MM.1S (cell line): ENCODE data around the gene GATAD2B.
A peak's percentile ranks its signal among the peaks of the same experiment; 100 is the strongest.
"Not testable (repeated sequence)": the region's sequence is repeated elsewhere in the genome, so short reads cannot be mapped to it uniquely, and the experiment has no call there.

Source experiments
- DNase-seq: peaks from one replicate; pipeline ENCODE4 v3.0.0-alpha.2; 2015
- H2AFZ ChIP-seq: fragments of 300-600 bp; sonication (generic); 2 replicates; pipeline ENCODE4 v1.6.0; 2016; ENCODE audit warnings: antibody characterized with exemption, low read length
- H3F3A ChIP-seq: fragments of 300-600 bp; sonication (generic); 2 replicates; pipeline ENCODE4 v1.6.1; 2016; ENCODE audit warnings: mild to moderate bottlenecking, antibody characterized with exemption, low read length, moderate library complexity, mixed read lengths; ENCODE audit not compliant: insufficient read depth
- H3K27ac ChIP-seq: fragments of 300-600 bp; sonication (generic); 2 replicates; pipeline ENCODE4 v1.5.1; 2016; ENCODE audit warnings: mild to moderate bottlenecking, low read length
- H3K27me3 ChIP-seq: fragments of 300-600 bp; sonication (generic); replicated peaks from 2 replicates; pipeline ENCODE4 v1.6.0; 2016; ENCODE audit warnings: low read length; ENCODE audit not compliant: insufficient read depth
- H3K36me3 ChIP-seq: fragments of 300-600 bp; sonication (generic); replicated peaks from 2 replicates; pipeline ENCODE4 v1.6.1; 2016; ENCODE audit warnings: mild to moderate bottlenecking, low read length, mixed read lengths; ENCODE audit not compliant: insufficient read depth
- H3K4me1 ChIP-seq: fragments of 300-600 bp; sonication (generic); 2 replicates; pipeline ENCODE4 v1.6.1; 2016; ENCODE audit warnings: low read length, mixed read lengths
- H3K4me2 ChIP-seq: fragments of 300-600 bp; sonication (generic); 2 replicates; pipeline ENCODE4 v1.6.0; 2016; ENCODE audit warnings: low read depth, low read length
- H3K4me3 ChIP-seq: fragments of 300-600 bp; sonication (generic); 2 replicates; pipeline ENCODE4 v1.5.1; 2016; ENCODE audit warnings: low read length, mixed read lengths
- H3K79me2 ChIP-seq: fragments of 300-600 bp; sonication (generic); 2 replicates; pipeline ENCODE4 v1.6.1; 2016; ENCODE audit warnings: mixed run types, low read length, mixed read lengths
- H3K9ac ChIP-seq: fragments of 300-600 bp; sonication (generic); 2 replicates; pipeline ENCODE4 v1.6.1; 2016; ENCODE audit warnings: low read length, mixed read lengths
- H3K9me2 ChIP-seq: fragments of 300-600 bp; sonication (generic); replicated peaks from 2 replicates; pipeline ENCODE4 v1.6.1; 2016; ENCODE audit warnings: mild to moderate bottlenecking, low read length, mixed read lengths; ENCODE audit not compliant: insufficient read depth
- H3K9me3 ChIP-seq: fragments of 300-600 bp; sonication (generic); replicated peaks from 2 replicates; pipeline ENCODE4 v1.6.1; 2016; ENCODE audit warnings: mild to moderate bottlenecking, low read length, mixed read lengths; ENCODE audit not compliant: insufficient read depth
- H4K20me1 ChIP-seq: fragments of 300-600 bp; sonication (generic); 2 replicates; pipeline ENCODE4 v1.6.1; 2016; ENCODE audit warnings: mild to moderate bottlenecking, low read length, moderate library complexity, mixed read lengths; ENCODE audit not compliant: insufficient read depth
- CTCF ChIP-seq: fragments of 300-600 bp; sonication (generic); IDR thresholded peaks from 2 replicates; pipeline ENCODE4 v1.5.1; 2016; ENCODE audit warnings: antibody characterized with exemption, low read length, mixed read lengths
- EZH2 ChIP-seq: fragments of 300-600 bp; sonication (generic); optimal IDR thresholded peaks from 2 replicates; pipeline ENCODE3; 2017; ENCODE audit warnings: low read depth, mild to moderate bottlenecking, antibody characterized with exemption, low read length, mixed read lengths
- EZH2phosphoT487 ChIP-seq: fragments of 300-600 bp; sonication (generic); IDR thresholded peaks from 2 replicates; pipeline ENCODE4 v1.6.1; 2018; ENCODE audit warnings: antibody characterized with exemption, low read length

The GATAD2B gene

GRCh38 chr1:153848805-153849204 lies 74.0 kb downstream of the GATAD2B start:
- peak overlapping the region; percentile 67; the same call in 1 of the 2 replicates for H3K27ac ChIP-seq
- DNase-seq: no peak
- TF ChIP-seq EZH2phosphoT487 (no peak), CTCF (no peak), EZH2 (no peak)
- peaks cover 21% of the 10 kb centered on the region for H3F3A ChIP-seq
- no peaks in the 10 kb centered on the region for H3K9me2 ChIP-seq
- no peaks in the 10 kb centered on the region for H3K27me3 ChIP-seq
- peak overlapping the region; percentile 31; the same call in 1 of the 2 replicates for H3K4me2 ChIP-seq
- 0 out of 2 replicates have a peak, but pooled peaks cover 4% of the 10 kb centered on the region for H4K20me1 ChIP-seq
- H3K9me3 ChIP-seq: no peaks in the 10 kb centered on the region
- H3K36me3 ChIP-seq: no peaks in the 10 kb centered on the region
- no peak overlapping the region for H3K4me3 ChIP-seq
- H3K4me1 ChIP-seq: peaks cover 25% of the 10 kb centered on the region
- H2AFZ ChIP-seq: no peak overlapping the region
- H3K9ac ChIP-seq: no peak overlapping the region
- peaks cover 73% of the 10 kb centered on the region for H3K79me2 ChIP-seq

GRCh38 chr1:153845158-153845557 lies 77.6 kb downstream of the GATAD2B start:
- TF ChIP-seq CTCF (no peak), EZH2 (no peak), EZH2phosphoT487 (no peak)
- no peak for DNase-seq
- H3K4me1 ChIP-seq: peaks cover 44% of the 10 kb centered on the region
- H3K9ac ChIP-seq: no peak overlapping the region
- H3K4me3 ChIP-seq: no peak overlapping the region
- H3K4me2 ChIP-seq: no peak overlapping the region
- H3F3A ChIP-seq: peaks cover 39% of the 10 kb centered on the region
- H4K20me1 ChIP-seq: peaks cover 7% of the 10 kb centered on the region; the same call in 1 of the 2 replicates
- peaks cover 58% of the 10 kb centered on the region for H3K79me2 ChIP-seq
- no peaks in the 10 kb centered on the region for H3K9me2 ChIP-seq
- no peaks in the 10 kb centered on the region for H3K36me3 ChIP-seq
- H3K27ac ChIP-seq: no peak overlapping the region
- no peaks in the 10 kb centered on the region for H3K9me3 ChIP-seq
- H2AFZ ChIP-seq: no peak overlapping the region
- no peaks in the 10 kb centered on the region for H3K27me3 ChIP-seq

GRCh38 chr1:153844349-153844748 lies 78.4 kb downstream of the GATAD2B start:
- not testable (repeated sequence) for DNase-seq, H3K27me3 ChIP-seq, H4K20me1 ChIP-seq, H3K9me2 ChIP-seq, H2AFZ ChIP-seq, H3K9me3 ChIP-seq, H3K9ac ChIP-seq, H3K36me3 ChIP-seq, H3K27ac ChIP-seq, H3K4me3 ChIP-seq, H3K4me2 ChIP-seq
- peaks cover 37% of the 10 kb centered on the region for H3K4me1 ChIP-seq
- peaks cover 31% of the 10 kb centered on the region for H3F3A ChIP-seq
- peaks cover 59% of the 10 kb centered on the region for H3K79me2 ChIP-seq

GRCh38 chr1:153842006-153842471 lies 80.7 kb downstream of the GATAD2B start:
- Histone ChIP-seq H3K4me2 (peak overlapping the region; percentile 22; the same call in 1 of the 2 replicates), H3K4me3 (no peak overlapping the region), H3K27ac (peak overlapping the region; percentile 36; the same call in 1 of the 2 replicates), H3K36me3 (no peaks in the 10 kb centered on the region), H3K79me2 (peaks cover 59% of the 10 kb centered on the region), H3K9me3 (no peaks in the 10 kb centered on the region), H3K4me1 (peaks cover 28% of the 10 kb centered on the region), H3F3A (peaks cover 26% of the 10 kb centered on the region), H3K9ac (no peak overlapping the region), H3K27me3 (no peaks in the 10 kb centered on the region), H2AFZ (no peak overlapping the region), H3K9me2 (no peaks in the 10 kb centered on the region), H4K20me1 (peaks cover 15% of the 10 kb centered on the region; the same call in 1 of the 2 replicates)
- peak; percentile 86 for DNase-seq
- no peak for TF ChIP-seq EZH2
- peak; percentile 17; the same call in 1 of the 2 replicates for TF ChIP-seq CTCF
